KG1 (cell line): ENCODE results near the gene NPB.

Source experiments
- DNase-seq: peaks from one replicate; lab custom pipeline; 2025; lab: John Stamatoyannopoulos, UW

Gene NPB

DNA sequence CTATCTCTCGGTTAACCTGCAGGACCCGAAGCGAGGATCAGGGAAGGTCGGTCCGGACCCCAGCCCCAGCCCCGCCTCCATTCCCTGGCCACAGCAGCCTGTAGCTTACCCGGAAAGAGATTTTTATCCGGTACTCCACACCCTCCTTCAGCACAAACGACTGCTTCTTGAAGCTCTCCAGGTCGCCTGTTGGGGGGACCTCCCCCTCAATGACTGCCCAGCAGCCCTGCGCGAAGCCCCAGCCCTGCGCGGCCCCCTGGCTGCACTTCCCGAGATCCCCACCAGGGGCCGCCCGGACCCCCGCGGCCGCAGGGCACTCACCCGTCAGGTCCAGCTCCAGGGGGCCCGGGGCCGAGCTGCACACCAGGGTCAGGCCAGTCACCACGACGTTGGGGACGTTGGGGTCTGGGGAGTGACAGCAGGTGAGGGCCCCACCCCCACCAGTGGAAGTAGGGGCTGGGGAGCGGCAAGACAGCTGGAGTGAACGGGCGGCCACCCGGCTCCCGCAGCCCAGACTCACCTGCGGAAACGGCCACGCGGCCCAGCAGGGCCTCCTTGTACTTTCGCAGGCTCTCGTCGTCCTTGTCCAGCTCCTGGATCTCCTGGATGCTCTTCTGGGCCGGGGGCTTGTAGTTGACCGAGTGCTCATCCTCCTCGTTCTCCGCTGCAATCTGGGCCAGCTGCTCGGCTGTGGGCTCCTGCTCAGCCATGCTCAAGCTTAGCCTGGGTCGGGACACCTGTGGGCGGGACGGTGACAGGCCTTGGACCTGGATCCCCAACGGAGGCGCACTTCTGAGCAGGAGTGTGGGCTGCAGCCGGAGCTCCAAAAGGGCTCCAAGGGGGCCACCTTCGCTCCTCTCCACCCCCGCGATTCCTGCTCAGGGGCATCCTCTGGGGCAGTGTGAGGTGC, 32.6 kb upstream of the NPB start:
- DNase-seq, result no peak

DNA sequence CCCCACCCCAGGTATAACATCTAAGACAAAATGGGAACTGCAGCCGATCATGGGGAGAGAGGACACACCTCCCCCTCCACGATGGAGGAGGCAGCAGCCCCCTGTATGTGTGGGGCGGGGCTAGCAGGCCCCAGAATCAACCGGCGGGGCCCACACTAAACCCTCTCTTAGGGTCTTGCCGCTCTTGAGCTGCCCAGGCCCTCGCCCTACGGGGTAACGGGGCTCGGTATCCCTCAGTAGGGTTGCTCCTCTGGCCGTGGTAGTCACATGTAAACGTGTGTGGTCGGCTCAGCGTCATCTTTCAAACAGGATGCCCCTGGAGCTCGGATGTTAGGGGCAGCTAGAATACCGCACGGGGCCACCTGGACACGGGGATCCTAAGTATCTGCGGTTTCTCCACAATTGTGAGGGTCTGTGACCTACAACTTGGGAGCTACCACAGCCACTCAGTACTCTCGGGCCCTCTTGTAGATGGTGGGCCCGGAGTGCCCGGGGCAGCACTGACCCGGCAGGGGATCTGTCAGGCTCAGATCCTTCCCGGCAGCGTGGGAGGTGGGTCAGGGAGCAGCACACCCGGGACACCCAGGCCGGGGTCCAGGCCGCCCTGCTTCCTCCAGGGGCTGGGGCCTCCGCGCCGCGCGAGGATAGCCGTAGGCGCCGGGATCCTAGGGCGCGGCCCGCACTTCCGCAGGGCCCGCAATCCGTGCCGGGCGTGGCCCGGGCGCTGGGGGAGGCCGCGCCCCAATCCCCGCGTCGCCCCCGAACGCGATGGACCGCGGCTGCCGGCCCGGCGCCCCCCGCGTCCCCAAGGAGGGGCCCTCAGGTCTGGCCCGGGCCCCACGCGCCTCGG, 31.7 kb upstream of the NPB start:
- no peak for DNase-seq

DNA sequence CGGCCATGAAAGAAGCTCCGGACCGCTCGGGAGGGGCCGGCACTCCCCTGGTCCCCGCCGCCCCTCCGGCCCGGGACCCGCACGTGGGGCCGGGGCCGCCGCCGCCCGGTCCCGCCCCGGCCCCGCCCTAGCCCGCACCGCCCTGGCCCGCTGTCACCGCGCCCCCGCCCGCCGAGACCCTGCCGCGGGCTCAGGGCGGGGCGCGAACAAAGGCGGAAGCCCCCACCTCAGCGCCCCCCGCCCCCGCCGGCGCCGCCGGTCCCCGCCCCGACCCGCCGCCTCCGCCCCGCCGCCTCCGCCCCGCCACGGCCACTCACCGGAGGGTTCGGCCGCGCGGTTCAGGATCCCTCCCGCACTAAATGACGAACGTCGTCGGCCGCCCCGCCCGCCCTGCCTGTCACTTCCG, 31.1 kb upstream of the NPB start, which contains the start of gene ARHGDIA:
ARHGDIA (minus strand) TSS at position 357 of the 406 bp plus-strand sequence. CDS start 1,407 bp downstream, outside the sequence.
- no peak for DNase-seq

DNA sequence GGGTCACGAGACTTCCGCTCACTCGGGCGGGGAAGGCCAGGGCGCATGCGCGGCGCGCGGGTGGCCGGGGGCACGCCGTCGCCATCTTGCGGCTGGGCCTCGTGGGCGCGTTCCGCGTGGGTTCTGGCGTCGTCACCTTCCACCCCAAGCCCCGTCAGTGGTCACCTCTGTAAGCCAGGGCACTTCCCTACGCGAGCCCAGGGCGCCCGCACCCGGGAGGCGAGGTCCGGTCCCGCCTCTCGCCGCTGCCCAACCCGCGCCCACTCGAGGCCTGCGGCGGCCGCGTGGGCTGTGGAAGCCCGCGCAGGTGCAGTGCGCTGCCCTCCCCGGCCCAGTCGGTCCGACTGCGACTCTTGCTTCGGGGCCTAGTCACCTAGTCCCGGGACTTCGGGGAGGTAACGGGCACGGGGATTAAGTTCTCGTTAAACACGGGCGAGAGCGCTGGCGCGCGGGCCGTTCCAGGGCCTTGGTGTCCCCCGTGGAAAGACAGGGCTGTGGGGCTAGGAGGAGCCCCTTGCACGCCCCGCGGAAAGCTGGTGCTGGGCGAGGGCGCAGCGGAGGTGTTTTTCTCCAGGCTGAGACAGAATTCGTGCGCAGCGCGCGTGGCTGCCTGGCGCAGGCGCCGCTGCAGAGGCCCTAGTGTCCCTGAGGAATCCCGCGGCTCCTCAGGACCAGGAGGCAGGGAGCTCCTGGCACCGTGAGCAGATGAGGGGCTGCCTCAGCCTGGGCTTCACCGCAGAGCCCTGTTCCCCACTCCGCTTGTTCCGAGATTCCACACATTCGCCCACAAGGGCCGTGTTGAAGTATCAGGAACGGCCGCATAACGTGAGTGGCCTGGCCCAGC, 30.4 kb upstream of the NPB start:
- DNase-seq, result peak; percentile 80

DNA sequence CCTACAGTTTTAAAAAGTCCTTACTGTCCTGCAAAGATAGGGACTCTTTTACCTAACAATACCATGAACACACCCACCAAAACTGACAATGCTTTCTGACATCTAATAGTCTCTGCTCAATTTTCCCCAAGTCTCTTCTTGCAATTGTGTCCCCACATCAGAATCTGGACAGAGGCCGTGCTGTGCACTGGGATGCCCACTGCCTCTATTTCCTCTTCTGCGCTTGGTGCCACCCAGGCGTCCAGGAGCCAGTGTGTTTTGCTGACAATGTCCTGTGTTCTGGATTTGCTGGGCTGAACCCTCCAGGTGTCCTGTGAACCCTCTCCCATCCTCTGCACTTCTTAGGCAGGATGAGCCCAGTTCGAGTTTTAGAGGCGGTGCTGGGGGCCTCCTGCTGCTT, 24.5 kb upstream of the NPB start:
- DNase-seq, result no peak

DNA sequence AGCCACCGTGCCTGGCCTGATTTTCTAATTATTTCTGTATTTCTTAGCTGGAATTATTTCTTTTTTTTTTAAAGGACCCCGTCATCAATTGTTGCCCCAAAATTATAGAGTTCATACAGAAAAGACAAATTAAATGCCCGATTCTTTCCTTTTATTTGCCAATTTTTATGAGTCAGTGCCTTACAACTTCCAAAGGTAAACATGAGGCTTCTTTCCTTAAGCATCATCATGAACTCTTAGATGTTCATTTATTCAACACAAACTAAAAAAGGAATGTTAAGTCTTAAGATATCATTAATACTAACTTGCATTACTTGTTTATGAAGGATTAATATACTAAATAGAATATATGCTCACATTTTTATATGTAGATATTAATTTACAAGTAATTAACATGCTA, 23.7 kb upstream of the NPB start:
- DNase-seq, result no peak

DNA sequence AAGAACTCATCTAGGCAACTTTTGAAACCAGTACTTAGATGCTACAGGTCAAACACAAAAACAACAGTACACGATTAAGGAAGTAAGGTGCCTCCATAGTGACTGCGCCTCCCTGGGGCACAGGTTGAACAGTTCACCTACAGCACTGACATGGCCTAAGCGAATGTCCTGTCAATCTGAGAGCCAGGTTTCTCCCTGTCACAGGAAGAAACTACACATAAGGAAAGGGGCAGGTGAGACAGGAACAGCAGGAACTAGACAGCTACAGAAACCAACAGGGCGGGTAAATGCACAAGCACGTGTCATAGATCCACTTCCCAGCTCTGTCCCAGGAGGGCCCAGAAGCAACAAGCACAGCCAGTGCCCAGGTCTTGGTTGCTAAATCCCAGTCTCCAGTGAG, 22.9 kb upstream of the NPB start:
- no peak for DNase-seq

DNA sequence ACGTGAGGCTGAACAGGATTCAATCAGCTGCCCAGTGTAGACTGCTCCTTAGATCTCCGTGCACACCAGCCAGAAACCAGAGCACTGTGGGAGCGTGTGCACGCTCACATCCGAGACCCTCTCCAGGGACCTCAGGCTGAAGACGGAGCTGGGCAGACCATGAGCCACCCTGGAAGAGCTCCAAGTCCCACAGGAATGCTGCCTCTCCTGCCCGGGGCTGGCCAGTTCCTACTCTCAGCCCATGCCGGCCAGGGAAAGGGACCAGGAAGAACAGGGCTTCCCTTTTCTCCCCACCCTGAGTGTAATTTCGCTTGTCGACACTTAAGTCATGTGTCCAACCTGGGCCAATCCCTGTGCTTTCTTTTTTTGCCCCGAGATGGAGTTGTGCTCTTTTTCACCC, 17.5 kb upstream of the NPB start:
- no peak for DNase-seq

DNA sequence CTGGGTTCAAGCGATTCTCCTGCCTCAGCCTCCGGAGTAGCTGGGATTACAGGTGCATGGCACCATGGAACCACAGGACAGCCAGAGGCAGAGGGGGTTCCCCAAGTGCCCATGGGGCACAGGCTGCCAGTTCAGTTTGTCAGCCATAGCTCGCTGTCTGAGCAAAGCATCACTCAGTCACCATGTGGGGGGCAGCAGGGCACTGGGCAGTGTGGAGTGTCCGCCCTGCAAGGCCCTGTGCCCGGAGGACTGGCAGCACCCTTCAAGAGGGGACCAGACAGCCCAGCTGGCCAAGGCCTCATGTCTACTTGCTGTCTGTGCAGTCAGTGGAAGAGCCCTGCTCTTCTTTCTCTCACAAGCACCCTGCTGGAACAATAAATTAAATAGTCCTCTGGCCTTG, 17.1 kb upstream of the NPB start:
- DNase-seq, result no peak

DNA sequence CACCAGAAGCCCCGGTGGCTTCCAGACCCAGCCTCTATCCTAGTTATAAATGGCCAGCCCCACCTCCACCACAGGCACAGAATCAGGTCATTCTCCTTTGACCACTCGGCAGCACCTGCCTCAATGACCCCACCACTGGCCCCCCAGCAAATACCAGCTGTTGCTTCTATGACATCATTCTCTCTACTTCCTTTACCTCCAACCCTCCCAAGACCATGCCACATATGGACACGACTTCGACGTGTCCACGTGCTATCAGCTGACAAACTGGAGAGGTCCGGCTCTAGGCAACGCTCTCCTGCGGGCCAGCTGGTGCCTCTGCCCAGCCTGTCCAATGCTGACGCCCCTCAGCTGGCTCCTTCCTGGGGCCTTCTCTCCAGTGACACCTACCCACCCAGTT, 16.6 kb upstream of the NPB start:
- DNase-seq, result no peak

DNA sequence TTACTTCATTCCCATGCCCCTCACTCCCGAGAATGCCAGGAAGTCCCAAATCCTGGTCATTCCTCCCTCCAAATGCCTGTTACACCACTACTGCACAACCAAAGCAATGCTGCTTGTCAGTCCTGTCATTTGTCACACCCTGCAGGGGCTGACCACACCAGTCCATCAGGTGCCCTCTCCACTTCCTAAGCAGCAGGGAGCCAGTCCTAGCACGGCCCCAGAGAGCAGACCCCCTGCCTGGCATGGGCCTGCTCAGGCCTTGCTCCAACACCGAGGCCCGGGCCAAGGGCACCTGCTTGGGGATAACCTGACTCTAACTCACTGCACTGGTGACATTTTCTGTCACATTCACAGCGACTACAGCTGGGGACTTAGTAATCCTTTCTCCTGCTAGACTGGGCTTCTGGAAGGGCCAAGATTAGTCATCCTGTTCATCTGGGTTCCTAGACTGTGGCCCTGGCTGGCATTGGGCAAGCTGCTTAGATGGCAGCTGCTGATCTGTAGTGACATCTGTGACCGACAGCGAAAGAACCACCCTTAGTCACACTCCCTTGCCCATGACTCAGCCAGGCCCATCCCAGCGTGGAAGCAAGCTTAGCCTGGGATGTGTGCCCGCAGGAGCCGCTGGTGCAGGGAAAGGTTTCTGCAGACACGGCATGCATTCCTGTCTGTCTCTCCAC, 16.0 kb upstream of the NPB start:
- no peak for DNase-seq

DNA sequence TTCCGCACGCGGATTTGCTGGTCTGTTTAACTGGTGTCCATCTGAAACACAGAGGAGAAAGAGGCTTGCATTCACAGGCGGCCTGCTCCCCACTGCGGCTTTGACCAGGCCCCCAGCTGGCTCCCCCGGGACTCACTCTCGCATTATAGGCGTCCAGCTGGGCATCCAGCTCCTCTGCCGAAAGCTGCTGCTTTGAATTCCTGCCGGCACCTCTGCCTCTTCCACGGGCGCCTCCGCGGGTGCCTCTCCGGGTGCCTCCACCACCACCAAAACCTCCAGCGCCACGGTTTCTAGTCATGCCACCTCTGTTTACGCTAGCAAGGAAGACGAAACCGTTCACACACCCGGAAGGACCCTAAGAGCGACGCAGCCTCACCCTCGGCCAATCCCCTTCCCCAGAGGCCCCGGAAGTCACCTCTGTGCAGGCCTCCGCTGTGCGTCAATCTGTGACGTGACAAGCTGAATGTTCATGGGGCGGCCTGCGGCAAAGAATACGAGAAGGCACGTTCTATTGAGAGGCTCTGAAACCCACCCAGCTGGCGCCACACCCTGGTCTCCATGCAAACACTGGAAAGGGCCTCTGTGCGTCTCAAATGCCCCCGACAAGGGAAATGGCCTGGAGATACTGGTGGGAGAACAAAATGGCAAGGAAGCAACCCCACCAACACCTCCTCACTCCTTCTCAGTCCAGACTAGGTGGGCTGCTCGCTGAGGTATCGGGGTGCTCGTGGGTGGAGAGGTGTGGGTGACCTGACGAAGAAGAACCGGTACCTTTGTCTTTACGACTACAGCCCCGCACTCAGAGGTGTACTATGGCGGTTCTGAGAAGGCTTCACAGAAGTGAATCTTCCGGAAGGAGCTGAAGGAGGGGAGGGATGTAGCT, 13.7 kb upstream of the NPB start:
- no peak for DNase-seq

DNA sequence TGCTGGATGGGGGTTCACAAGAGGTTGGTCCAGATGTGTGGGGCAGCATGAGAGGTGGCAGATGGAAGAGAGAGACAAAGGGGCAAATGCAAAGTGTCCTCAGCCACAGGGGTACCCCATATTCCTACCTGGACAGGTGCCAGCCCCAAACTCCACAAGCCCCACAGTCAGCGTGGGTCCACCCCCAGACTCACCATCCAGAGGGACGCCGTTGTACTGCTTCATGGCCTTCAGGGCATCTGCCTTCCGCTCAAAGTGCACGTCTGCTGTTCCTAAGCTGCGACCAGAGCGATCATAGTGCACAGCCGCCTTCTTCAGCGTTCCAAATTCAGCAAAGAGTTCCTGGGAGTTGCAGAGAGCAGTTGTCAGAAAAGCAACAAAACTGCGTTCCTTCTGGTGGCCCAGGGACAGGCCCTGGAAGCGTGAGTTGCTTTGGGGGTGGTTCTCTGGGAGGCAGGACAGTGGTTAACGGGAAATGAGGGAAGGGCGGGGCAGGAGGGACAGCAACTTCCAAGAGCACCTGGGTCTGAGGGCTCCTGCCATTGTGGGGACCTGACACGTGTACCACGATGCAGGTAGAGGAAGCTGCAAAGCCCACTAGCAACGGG, 12.9 kb upstream of the NPB start:
- no peak for DNase-seq

DNA sequence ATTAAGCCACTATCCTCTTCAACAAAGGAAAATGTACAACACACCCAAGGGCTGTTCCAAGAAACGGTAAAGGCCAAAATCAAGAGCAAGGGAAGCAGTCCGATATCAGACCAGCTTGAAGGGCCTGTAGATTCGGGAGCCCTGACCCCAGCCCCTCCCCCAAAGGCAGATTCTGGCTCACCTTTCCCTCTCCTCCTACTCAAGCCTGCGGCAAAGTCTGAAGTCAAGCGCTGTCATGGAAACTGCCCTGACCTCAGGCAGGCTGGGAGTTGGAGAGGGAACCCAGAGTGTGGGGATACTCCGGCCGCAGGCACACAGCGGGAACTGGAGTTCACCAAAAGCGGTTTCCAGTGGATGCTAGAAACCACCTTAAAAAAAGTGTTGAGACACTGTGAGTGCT, 12.4 kb upstream of the NPB start:
- no peak for DNase-seq

DNA sequence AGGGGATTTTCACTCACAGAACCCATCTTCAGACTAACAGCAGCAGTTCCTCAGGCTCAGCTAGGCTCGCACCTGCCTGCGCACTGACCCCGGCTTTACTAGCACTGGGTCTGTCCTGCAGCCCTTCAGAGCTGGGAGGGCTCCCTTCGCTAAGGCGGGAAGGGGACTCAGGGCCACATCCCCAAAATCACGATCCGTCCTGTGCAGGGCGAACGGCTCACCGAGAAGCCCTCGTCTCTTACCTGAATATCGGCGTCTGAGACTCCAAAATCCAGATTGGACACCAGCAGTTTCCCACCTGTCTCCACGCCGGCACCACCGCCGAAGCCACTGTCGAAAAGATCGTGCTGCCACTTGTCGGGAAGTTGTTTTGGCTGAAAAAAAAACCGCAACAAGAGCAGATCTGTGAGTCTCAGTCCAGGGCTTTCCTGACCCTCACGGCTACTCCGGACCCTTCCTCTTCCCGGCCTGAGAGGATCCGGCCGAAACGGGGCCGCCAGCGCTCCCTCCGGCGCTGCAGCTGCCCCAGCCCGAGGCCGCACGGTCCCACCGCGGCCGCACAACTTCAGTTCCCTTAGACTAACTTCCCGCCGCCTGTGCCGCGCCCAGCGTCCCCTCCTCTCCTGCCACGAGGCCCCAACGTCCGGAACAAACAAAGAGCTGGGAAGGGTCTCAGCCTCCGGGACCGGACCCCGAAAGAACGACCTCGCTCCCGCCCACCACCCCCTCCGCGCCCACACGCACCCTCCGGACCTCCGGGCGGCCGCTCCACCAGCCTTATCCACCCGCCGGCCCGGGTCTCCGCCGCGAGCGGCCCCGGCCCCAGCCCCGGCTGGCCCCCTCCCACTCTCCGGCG, 11.4 kb upstream of the NPB start:
- no peak for DNase-seq

DNA sequence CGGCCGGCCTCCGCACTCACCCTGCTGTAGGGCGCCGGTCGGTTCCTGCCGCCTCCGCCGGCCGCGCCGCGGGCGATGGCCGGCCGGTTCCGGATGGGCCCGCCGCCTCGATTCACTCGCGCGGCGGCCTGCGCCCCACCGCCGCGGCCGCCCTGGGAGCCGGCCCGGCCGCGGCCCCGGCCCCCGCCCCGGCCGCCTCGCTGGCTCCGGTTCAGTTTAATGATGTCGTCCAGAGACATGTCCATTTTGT, 10.8 kb upstream of the NPB start:
- no peak for DNase-seq

DNA sequence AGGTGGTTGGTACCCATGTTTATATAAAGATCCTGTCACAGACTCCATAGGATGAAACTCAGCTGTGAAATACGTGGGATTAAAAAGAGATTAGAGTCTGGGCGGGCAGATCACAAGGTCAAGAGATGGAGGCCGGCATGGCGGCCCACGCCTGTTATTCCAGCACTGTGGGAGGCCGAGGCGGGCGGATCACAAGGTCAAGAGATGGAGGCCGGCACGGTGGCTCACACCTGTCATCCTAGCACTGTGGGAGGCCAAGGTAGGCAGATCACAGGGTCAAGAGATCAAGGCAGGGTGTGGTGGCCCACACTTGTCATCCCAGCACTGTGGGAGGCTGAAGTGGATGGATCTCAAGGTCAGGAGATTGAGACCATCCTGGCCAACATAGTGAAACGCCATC, 6.6 kb upstream of the NPB start:
- DNase-seq, result no peak

DNA sequence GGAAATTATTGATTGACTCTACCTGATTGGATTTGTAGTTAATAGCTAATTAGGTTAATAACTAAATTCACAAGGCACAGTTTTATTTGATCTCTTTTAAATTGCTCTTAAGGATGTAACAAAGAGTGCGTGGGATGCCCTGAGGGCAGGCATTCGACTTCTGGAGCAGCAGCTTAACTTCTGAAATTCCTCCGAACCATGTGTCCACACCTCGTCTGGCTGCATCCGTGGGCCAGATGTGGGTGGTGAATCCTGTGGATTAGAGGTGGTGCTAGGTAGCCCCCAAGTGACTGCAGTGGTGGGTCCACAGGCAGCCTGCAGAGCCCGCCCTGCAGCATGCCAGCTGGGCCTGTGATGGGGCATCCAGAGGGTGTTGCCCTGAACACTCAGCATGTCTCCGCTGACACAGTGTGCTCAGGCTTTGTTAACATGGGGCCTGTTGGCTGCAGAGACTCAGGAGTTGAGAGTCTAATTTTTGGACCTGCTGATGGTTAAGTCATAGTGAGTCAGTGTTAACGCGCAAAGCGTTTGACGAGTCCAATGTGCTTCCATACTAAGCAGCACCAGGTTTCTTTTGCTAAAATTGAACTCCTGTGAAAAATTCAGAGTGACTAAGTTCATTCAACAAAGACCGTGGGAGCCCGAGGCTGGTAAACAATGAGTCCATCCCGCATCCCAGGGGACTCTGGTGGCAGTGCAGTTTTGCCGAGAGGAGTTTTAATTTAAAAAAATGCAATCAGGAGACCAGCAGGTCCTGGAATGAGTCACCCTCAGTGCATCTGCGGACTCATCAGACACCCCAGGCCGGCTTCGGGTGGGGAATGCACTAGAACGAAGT, 3.8 kb upstream of the NPB start:
- no peak for DNase-seq

DNA sequence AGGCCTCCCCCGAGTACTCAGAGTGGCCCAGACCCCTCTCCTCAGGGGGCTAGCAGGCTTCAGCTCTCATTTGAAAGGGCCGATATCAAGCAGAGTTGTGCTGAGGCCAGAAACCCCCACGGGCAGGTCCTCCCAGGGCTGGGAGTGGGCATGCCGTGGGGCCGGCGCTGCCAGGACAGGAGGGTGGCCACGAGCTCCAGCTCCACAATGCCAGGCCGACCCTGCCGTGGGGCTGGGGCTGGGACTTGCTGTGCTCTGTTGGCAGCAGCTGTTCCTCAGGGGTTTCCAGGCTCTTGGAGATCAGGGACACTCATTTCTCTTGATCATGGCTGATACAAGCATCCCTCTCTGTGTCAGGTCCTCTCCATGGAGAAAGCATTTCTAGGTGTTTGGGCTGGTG, 3.2 kb upstream of the NPB start:
- no peak for DNase-seq
